Measurements from ENCODE around the gene KRTAP9-2.
"Not testable (repeated sequence)": the region's sequence is repeated elsewhere in the genome, so short reads cannot be mapped to it uniquely, and the experiment has no call there.

KRTAP9-2 gene, protein sequence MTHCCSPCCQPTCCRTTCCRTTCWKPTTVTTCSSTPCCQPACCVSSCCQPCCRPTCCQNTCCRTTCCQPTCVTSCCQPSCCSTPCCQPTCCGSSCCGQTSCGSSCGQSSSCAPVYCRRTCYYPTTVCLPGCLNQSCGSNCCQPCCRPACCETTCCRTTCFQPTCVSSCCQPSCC

DNA sequence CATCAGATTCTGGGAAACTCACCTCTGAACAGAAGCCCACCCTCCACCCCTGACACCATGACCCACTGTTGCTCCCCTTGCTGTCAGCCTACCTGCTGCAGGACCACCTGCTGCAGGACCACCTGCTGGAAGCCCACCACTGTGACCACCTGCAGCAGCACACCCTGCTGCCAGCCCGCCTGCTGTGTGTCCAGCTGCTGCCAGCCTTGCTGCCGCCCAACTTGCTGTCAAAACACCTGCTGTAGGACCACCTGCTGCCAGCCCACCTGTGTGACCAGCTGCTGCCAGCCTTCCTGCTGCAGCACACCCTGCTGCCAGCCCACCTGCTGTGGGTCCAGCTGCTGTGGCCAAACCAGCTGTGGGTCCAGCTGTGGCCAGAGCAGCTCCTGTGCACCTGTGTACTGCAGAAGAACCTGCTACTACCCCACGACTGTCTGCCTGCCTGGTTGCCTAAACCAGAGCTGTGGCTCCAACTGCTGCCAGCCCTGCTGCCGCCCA is at the start of gene KRTAP9-2:
Gene KRTAP9-2, plus strand, starts transcription at position 51 of the 498 bp plus-strand sequence. Its CDS starts 7 bp downstream, at position 58.
- not testable (repeated sequence) for H3K4me3 ChIP-seq (ENCODE audit: low read depth, low read length); DNase-seq (ENCODE audit: low read depth)

DNA sequence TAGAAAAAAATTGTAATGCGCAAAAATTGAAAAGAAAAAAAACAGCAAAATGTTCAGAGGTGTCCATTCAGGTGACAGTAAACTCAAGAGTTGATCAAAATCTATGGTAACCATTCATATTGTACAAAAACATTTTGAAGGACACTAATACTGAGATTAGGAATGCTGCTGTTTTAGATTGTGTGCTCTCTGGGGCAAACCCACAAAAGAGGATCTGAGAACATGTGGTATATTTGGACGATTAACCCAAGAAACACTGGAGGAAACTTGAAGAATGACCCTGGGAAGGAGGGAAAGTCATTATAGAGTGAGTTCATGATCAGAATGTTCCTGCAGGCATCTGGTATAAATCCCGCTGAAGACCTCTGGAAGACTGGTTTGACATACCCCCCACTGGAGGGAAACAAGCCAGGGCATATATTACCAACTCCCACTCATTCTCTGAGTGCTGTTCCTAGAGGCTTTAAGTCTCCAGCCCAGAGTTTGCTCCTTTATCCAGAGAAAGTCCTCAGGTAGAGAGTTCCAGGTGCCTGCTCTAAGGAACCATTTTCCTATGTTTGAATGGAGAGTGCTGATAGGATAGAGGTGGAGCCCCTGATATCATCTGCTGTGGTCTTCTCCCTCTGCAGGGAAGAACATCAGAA is 49.6 kb upstream of the KRTAP9-2 start:
- no peak overlapping the region for H3K4me3 ChIP-seq (ENCODE audit: low read depth, low read length)
- DNase-seq (ENCODE audit: low read depth): no peak

DNA sequence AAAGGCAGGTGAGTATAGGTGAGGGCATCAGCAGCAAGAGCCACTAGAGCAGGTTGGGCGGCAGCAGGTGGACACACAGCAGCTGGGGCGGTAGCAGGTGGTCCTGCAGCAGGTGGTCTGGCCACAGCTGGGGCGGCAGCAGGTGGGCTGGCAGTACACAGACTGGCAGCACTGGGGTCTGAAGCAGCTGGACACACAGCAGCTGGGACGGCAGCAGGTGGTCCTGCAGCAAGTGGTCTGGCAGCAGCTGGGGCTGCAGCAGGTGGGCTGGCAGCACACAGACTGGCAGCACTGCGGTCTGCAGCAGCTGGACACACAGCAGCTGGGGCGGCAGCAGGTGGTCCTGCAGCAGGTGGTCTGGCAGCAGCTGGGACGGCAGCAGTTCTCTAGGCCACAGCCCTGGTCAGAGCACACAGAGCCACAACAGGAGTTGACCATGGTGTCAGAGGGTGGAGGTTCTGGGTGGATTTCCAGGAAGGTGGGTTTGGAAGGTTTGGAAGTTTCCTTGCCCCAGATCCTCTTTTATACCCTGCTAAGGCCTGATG is 48.6 kb upstream of the KRTAP9-2 start, which contains the start of gene KRTAP4-2:
Gene KRTAP4-2, minus strand, starts transcription at position 495 of the 545 bp plus-strand sequence. Its CDS starts 57 bp downstream, at position 438.
- no peak for DNase-seq (ENCODE audit: low read depth)
- H3K4me3 ChIP-seq (ENCODE audit: low read depth, low read length): no peak within 1 kb of the TSS

DNA sequence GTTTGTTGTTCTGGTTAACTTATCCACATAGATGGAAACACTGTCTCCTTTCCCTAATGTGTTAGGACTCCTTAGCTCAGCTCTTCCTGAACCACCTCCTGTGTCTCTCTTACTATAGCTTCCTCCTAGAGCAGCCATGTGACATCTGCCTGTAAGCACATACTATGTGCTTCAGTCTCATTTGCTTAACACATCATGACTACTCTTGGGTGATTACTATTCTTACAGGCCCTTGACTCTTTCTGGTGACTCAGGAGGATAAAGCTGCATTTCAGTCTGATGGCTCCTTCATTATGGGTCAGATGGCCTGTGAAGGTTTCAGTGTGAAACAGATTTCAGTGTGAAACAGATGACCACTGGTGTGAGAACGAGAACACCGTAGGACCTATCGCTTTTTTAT is 48.1 kb upstream of the KRTAP9-2 start:
- no peak overlapping the region for H3K4me3 ChIP-seq (ENCODE audit: low read depth, low read length)
- DNase-seq (ENCODE audit: low read depth): no peak

DNA sequence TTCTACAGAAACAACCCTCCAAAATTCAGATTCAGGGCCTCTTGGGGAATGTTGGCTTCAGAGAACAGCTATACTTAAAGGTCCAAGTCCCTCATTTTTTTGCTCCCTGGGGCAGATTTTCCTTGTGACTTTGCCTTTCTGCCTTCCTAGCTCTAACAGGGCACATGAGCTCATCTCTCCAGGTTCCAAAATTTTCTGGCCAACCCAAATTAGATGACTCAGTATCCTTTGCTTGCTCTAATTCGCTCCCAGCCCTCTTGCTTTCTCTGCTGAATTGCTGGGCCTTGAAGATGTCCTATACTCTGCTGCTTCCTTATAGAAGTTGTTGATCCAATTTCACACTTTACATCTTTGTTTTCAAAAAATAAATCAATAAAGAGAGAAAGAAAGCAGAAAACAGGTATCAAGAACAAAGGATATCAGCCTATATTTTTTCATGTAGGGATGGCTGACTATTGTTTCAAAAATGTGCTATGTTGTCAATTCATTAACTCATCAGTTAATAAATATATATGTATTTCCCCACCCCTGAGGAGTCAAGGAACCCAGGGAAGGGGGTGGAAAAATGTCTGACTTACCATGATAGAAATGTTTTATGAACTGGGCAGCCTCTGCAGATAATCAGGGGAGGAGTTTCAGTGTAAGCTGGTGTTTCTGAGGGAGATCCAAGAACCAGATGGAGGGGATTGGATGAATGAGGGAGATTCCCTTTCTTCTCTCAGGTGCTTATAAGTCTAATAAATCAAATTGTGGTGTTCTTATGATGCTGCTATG is 47.4 kb upstream of the KRTAP9-2 start:
- no peak for DNase-seq (ENCODE audit: low read depth)
- no peak overlapping the region for H3K4me3 ChIP-seq (ENCODE audit: low read depth, low read length)

DNA sequence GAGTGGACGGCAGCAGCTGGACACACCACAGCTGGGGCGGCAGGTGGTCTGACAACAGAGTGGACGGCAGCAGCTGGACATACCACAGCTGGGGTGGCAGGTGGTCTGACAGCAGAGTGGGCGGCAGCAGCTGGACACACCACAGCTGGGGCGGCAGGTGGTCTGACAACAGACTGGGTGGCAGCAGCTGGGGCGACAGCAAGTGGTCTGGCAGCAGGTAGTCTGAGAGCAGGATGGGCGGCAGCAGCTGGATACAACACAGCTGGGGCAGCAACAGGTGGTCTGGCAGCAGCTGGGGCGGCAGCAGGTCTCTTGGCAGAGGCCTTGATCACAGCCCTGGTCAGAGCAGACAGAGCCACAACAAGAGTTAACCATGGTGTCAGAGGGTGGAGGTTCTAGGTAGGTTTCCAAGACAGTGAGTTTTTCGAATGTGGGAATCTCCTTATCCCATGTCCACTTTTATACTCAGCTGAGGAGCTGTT is 41.9 kb upstream of the KRTAP9-2 start, which contains the start of gene KRTAP4-1:
Gene KRTAP4-1, minus strand, starts transcription at position 432 of the 482 bp plus-strand sequence. Its CDS starts 57 bp downstream, at position 375.
- H3K4me3 ChIP-seq (ENCODE audit: low read depth, low read length): no peak within 1 kb of the TSS
- DNase-seq (ENCODE audit: low read depth): no peak

DNA sequence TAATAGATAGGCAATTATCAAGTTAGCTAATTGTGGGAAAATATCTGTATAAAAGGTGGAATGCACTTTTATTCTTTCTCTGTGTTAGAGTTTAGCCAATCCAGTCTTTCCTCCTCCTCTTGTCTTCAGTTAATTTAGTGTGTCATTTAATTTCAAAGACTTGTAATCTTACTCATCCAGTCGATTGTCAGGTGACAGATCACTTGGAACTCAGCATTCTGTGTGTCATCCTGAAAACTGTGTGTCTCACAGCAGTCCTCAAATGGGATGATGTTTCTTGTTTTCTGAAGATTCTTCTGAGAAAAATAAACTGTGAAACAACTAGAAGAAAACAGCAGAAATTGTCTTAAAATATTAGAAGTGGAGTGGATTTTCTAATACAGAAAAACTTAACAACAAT is 41.4 kb upstream of the KRTAP9-2 start:
- no peak for DNase-seq (ENCODE audit: low read depth)
- H3K4me3 ChIP-seq (ENCODE audit: low read depth, low read length): no peak overlapping the region

DNA sequence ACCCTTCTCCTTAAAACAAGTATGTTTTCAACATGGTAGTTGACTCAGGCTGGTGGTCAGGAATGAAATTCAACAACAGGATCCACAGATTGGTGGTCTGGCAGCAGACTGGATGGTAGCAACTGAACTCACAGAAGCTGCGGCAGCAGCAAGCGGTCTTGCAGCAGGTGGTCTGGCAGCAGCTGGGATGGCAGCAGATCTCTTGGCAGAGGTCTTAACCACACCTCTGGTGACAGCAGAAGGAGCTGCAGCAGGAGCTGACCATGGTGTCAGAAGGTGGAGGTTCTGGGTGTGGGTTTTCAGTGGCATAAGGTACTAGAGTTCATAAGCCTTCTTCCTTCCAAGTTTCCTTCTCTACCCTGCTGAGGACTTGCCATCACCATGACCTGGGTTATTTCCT is 39.6 kb upstream of the KRTAP9-2 start:
- no peak overlapping the region for H3K4me3 ChIP-seq (ENCODE audit: low read depth, low read length)
- peak; percentile 7 for DNase-seq (ENCODE audit: low read depth)

DNA sequence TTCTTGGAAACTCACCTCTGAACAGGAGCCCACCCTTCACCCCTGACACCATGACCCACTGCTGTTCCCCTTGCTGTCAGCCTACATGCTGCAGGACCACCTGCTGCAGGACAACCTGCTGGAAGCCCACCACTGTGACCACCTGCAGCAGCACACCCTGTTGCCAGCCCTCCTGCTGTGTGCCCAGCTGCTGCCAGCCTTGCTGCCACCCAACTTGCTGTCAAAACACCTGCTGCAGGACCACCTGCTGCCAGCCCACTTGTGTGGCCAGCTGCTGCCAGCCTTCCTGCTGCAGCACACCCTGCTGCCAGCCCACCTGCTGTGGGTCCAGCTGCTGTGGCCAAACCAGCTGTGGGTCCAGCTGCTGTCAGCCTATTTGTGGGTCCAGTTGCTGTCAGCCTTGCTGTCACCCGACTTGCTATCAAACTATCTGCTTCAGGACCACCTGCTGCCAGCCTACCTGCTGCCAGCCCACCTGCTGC is 36.6 kb upstream of the KRTAP9-2 start, which contains the start of gene KRTAP9-1:
Gene KRTAP9-1, plus strand, starts transcription at position 51 of the 482 bp plus-strand sequence. Its CDS starts 0 bp downstream, at position 51.
- not testable (repeated sequence) for DNase-seq (ENCODE audit: low read depth); H3K4me3 ChIP-seq (ENCODE audit: low read depth, low read length)

DNA sequence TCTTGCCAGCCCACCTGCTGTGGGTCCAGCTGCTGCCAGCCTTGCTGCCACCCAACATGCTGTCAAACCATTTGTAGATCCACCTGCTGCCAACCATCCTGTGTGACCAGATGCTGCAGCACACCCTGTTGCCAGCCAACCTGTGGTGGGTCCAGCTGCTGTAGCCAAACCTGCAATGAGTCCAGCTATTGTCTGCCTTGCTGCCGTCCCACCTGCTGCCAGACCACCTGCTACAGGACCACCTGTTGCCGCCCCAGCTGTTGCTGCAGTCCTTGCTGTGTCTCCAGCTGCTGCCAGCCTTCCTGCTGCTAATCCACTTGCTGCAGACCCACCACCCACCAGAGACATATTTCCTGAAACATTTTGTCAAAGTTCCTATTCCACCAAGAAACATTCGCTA is 36.1 kb upstream of the KRTAP9-2 start:
- DNase-seq (ENCODE audit: low read depth): no peak
- H3K4me3 ChIP-seq (ENCODE audit: low read depth, low read length): no peak overlapping the region

DNA sequence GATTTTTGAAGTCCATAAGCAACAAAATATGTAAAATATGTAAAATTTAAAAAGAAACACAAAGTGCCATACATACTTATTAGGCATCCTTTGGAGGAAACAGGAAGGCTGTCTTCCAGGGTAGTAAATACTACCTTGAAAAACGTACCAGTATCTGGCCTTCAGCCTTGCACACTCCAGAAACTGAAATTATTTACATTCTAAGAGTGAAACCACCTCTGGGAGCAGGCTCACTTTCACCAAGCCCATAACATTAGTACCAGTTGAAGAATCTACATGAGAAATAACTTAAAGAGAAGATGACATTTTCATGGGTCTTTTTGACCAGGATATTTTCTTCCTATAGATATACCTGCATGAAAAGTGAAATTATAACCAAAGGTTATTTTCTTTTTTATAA is 30.4 kb upstream of the KRTAP9-2 start:
- no peak overlapping the region for H3K4me3 ChIP-seq (ENCODE audit: low read depth, low read length)
- no peak for DNase-seq (ENCODE audit: low read depth)

DNA sequence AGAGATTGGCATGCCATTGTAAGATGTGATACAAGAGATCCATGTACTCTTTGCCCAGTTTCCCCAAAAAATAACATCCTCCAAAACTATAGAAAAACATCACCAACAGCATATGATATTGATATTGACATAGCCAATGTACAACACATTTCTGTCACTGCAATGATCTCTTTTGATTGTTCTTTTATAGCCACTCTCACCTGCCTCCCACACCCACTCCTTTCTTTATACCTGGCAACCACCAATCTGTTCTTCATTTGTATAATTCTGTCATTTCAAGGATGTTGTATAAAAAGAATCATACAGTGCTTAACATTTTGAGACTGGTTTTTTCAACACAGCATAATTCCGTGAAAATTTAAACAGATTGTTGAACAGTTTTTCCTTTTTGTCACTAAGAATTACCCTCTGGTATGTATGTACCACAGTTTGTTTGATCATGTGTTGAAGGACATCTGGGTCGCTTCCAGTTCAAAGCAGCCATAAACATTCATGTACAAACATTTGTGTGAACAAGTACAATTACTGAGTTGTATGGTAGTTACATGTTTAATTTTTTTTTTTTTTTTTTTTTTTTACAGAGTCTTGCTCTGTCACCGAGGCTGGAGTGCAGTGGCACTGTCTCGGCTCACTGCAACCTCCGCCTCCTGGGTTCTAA is 26.9 kb upstream of the KRTAP9-2 start:
- H3K4me3 ChIP-seq (ENCODE audit: low read depth, low read length): no peak overlapping the region
- no peak for DNase-seq (ENCODE audit: low read depth)

DNA sequence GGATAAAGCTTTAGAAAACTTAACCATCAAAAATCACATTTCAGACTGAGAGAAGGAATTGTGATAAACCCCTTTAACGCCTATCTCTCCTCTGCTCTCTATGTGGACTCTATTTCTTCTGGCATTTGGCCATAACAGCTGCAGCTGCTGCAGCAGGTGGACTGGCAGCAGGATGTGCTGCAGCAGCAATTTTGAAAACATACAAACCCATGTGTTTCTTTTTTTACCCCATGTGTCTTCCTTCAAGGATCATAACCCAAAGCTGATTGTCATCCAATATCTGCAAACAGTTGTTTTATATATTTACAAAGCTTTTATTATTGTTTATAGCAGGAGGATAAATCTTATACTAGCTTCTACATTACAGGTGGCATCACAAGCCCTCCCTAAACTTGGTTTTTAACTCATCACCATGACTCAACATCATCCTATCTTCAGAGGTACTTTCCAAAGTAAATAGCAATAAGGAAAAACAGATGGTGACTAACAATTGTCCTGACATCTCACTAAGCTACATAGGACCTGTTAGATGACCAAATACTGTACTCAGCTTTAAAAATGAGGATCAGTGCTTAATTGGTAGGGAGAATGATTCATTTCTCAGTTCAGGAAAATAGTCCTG is 14.5 kb upstream of the KRTAP9-2 start:
- DNase-seq (ENCODE audit: low read depth): no peak
- H3K4me3 ChIP-seq (ENCODE audit: low read depth, low read length): no peak overlapping the region

DNA sequence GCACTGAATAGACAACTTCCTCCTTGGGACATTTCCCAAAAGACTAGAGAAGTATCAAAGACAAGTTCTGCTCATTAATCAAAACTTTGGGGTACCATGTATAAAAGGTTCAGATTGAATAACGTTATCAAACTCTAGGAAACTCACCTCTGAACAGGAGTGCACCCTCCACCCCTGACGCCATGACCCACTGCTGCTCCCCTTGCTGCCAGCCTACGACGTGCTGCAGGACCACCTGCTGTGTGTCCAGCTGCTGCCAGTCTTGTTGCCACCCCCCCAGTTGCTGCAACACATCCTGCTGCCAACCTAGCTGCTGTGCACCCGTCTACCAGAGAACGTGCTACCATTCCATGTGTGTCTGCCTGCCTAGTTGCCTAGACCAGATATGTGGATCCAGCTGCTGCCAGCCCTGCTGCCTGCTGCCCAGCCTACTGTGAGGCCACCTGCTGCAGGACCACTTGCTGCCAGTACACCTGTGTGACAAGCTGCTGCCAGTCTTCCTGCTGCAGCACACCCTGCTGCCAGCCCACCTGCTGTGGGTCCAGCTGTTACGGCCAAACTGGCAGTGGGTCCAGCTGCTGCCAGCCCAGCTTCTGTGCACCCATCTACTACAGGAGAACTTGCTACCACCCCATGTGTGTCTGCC is 13.8 kb upstream of the KRTAP9-2 start:
- H3K4me3 ChIP-seq (ENCODE audit: low read depth, low read length): no peak overlapping the region
- DNase-seq (ENCODE audit: low read depth): no peak

DNA sequence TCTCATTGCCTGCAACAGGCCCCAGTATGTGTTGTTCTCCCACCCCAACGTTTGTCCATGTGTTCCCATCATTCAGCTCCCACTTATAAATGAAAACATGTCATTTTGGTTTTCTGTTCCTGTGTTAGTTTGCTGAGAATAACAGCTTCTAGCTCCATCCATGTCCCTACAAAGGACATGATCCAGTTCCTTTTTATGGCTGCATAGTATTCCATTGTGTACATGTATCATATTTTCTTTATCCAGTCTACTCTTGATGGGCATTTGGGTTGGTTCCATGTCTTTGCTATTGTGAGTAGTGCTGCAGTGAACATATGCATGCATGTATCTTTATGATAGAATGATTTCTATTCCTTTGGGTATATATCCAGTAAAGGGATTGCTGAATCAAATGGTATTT is 10.8 kb upstream of the KRTAP9-2 start:
- no peak overlapping the region for H3K4me3 ChIP-seq (ENCODE audit: low read depth, low read length)
- DNase-seq (ENCODE audit: low read depth): no peak

DNA sequence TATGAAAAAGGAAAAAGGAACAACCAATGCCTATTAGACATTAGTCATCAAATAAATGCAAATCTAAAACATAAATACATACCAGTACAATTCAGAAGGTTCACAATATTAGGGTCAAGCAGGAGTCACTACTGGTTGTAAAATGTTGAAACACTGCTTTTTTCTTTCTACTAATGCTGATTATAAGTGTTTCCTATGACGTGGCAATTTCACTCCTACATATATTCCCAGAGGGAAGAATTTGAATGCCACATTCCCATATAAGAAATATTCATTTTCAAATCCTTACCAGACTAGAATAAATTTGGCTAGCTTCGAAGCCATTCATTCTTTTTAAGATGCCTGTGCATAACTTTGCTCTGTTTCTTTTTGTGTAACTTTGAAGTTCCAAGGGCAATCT is 2.6 kb upstream of the KRTAP9-2 start:
- no peak overlapping the region for H3K4me3 ChIP-seq (ENCODE audit: low read depth, low read length)
- DNase-seq (ENCODE audit: low read depth): no peak

DNA sequence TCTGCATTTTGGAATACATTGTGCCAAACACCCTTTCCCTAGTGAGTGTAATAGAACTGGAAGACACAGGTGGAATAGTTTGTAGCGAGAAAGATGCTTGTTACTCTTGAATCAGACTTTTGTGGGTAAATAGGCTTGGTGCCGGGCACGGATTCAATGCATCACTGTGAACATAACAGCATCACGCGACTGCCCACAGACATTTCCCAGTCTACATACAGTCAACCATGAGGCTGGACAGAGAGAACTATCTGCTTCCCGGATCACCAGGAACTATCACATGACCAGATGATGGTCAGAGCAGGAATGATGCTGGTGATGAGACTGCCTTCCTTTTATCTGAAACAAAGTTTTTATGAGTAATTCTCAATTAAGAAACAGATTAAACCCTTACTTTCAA is 397 bp upstream of the KRTAP9-2 start:
- no peak overlapping the region for H3K4me3 ChIP-seq (ENCODE audit: low read depth, low read length)
- DNase-seq (ENCODE audit: low read depth): no peak

DNA sequence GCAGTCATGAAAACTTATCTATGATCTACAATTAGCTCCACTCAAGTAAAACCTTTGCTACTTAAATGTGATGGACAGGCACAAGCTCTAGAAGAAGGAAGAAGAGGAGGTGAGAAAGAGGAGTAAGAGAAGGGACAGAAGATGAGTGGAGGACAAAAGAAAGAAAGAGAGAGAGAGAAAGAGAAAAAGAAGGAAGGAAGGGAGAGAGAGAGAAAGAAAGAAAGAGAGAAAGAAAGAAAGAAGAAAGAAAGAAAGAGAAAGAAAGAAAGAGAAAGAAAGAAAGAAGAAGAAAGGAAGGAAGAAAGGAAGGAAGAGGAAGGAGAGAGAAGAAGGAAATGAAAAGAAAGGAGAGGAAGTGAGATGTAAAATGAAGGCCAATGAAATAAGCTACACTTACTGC is 3.6 kb downstream of the KRTAP9-2 start:
- no peak for DNase-seq (ENCODE audit: low read depth)
- no peak overlapping the region for H3K4me3 ChIP-seq (ENCODE audit: low read depth, low read length)

Data from skeletal muscle cell (primary cell).